HG02943 (cell line): Measurements from ENCODE around the gene SNAP29.

ENCODE experiments used
- ATAC-seq: cut with Tn5 transposase; IDR thresholded peaks from one replicate; pipeline ENCODE4 v1.9.1; 2021; ENCODE audit warnings: mild to moderate bottlenecking, low read depth, moderate library complexity; ENCODE audit not compliant: unreplicated experiment

Gene SNAP29

GRCh38 chr22:20865331-20865730 is 6.5 kb downstream of the SNAP29 start:
- ATAC-seq = no peak

GRCh38 chr22:20865875-20866445 is 7.2 kb downstream of the SNAP29 start:
- ATAC-seq = no peak

DNA sequence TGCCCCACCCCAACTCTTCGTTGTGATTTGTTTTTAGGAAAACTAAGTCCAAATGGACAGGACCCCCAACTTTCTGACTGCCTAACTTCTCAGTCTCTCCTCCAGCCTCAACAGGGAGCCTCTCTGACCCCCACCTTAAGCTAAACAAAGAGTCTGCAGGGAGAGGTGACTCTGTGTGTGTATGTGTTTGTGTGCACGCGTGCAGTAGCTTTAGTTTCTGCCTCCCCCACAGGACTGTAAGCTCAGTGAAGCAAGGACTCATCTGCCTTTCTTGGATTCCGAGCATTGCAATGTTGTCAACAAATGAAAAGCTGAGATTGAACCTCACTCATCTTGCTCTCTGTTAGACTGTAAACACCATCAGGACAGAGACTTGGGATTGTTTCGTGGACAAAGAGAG is 7.9 kb downstream of the SNAP29 start:
- no peak for ATAC-seq

DNA sequence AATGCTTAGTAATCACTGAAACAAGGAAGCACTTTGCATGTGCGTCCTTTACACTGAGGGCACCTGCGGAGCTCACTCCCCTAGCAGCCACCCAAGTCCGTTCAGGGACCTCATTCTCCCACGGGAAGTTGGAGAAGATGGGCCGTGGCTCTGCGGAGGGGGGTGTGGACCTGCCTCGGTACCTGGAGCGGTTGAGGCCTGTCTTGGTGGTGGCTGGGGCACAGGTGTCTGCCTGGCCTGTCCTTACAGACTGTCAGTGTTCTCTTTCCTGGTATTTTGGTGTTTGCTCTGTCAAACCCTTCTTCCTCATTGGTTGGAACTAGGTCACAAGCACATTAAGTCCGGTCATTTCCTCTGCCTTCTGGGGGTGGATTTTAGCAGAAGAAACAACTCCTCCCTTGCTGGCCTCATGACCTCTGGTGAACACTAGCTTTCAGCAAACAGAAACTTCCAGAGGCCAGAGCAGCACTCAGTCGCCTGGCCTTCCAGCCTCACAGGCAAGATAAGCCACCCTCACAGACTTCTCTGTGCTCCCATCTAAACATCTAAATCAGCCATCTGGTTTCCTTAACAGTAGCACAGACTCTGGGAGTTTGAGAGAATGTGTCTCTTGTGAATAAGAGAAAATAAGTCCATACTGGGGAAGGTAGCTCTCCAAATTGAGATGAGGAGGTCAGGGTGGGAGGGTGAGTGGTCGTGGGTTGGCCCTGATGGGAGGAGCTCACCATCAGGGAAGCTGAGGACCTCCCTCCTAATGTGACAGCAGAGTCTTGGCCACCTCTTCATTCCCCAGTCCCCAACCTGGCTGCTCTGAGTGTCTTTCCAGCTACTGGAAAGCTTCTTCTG is 8.6 kb downstream of the SNAP29 start:
- ATAC-seq = no peak

- no peak for ATAC-seq
Observed at GRCh38 chr22:20868025-20868962, 9.5 kb downstream of the SNAP29 start.

DNA sequence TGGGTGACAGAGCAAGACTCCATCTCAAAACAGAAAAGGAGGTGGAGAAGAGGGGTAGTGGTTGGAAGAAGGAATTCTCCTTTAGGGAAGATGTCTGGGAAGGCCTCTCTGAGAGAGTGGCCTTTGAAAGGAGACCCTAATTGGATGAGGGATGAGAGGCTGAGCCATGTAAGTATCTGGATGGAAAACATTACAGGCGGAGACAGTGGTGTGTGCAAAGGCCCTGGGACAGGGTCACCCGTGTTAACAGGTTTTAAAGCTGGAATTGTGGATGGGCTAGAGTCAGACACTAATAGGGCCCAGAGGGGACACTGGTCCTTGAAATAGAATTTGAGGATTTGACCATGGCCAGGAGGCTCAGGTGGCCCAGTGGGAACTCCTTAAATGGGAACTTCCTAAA is 10.4 kb downstream of the SNAP29 start:
- ATAC-seq = no peak

DNA sequence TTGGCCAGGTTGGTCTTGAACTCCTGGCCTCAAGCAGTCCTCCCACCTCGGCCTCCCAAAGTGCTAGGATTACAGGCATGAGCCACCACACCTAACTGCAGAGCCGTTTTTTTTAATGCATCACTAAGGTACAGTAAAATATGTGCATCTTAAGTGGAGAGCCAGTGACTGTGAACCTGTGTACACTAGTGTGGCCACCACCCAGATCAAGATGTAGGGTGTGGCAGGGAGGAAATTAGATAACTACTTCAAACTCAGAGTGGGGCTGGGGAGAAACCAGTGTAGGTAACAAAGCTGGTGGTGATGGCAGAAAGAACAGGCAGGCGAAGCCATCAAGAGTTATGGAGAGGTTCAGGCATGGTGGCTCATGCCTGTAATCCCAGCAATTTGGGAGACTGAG is 14.4 kb downstream of the SNAP29 start:
- no peak for ATAC-seq

- no peak for ATAC-seq
Observed at GRCh38 chr22:20875296-20875695, 16.5 kb downstream of the SNAP29 start.

DNA sequence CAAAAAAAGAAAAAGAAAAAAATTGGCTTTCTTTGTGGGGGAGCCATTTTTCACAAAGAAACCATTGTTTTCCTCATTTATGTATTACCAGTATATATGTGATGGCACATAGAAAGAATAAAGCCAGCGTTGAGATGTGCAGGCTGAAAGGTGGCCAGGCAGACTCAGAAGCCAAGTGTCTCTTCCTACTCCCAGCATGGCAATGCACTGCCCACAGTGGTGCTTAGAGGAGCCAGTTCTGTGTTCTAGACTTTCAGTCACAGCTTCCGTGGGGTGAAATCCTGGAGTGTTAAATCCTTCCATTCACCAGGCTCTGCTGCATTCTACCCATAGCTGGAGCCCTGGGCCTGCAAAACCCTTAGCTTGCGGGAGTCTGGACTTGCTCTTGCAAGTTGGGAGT is 18.9 kb downstream of the SNAP29 start:
- ATAC-seq = no peak

DNA sequence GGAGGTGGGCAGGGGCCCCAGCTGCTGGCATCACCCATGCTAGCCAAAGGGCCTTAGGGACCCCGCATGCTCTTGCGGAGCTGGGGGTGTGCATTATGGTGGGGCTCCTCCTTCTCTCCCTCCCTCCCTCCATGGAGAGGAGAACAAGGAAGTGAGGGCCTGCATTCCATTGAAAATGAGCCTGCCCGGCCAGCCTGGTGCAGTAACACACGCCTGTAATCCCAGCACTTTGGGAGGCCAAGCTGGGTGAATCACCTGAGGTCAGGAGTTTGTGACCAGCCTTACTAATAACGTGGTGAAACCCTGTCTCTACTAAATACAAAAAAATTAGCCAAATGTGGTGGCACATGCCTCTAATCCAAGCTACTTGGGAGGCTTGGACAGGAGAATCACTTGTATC is 22.4 kb downstream of the SNAP29 start:
- no peak for ATAC-seq

DNA sequence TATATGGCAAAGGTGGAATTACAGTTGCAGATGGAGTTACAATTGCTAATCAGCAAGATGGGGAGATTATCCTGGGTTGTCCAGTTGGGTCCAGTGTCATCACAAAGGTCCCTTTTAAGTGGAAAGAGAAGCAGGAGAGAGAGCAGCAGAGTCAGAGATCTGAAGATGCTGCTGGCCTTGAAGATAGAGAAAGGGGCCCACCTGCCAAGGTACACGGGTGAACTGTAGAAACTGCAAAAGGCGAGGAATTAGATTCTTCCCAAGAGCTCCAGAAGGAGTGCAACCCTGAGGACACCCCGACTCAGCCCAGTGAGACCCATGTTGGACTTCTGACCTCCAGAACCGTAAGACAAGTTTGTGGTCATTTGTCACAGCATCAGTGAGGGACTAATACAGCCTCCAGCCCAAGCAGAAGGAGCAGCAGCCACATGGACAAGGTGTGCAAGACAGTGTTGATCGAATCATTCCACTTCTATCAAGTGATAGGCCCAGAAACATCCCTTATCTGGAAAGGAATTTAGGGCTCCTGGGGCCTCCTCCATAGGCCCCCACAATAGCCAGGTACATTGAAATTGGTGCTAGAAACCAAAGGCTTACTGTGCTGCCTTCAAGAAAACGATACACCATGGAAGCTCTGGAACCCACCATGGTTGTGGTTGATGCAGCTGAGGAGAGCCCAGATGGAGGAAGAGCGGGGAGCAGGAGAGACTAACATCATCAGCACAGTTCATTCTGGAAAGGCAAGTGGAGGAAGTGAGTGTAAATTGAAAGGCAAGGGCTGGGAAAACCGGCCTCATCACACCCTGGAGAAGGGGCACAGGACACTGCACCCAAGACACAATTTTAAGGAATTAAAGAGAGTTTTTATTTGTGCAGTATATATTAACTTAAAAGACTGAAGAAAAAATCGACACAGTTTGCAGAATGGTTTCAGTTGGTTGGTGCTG is 23.3 kb downstream of the SNAP29 start:
- no peak for ATAC-seq

DNA sequence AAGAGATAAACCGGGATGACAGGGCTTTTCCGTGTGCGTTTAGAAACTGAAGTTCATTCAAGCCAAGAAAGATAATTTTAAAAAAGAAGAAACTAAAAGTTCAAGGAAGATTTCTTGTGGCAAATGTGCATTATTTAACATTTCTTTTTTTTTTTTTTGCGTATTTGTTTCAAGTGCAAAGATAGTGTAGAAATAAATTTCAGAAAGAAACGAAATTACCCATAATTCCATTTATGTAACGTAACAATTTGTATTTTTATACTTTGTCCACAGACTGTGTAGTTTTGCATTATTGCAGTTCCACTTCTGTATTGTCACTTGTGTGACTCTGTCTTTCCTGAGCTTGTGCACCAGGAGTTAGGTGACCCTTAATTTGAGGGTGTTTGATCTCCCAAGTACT is 24.0 kb downstream of the SNAP29 start:
- no peak for ATAC-seq

DNA sequence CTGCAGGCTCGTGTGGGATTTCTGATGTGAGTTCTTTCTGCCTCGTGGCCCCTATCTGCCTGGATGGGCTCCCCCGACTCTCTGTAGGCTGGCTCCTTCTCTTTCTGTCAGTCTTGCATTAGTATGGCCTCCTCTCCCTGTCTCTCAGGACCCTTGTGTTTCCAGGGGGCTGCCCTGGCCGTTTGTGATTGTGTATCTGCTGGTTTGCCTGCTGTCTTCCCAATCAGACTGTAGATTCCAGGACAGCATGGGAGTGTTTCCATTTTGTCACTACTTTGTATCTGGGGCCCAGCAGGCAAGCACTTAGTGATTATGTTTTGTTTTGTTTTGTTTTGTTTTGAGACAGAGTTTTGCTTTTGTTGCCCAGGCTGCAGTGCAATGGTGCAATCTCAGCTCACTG is 25.6 kb downstream of the SNAP29 start:
- ATAC-seq = no peak

- ATAC-seq = no peak
Observed at GRCh38 chr22:20885017-20885556, 26.3 kb downstream of the SNAP29 start.

- ATAC-seq = no peak
Observed at GRCh38 chr22:20885557-20886323, 26.9 kb downstream of the SNAP29 start.

- no peak for ATAC-seq
Observed at GRCh38 chr22:20887375-20887774, 28.6 kb downstream of the SNAP29 start.

- ATAC-seq = no peak
Observed at GRCh38 chr22:20889025-20889704, 30.4 kb downstream of the SNAP29 start.

DNA sequence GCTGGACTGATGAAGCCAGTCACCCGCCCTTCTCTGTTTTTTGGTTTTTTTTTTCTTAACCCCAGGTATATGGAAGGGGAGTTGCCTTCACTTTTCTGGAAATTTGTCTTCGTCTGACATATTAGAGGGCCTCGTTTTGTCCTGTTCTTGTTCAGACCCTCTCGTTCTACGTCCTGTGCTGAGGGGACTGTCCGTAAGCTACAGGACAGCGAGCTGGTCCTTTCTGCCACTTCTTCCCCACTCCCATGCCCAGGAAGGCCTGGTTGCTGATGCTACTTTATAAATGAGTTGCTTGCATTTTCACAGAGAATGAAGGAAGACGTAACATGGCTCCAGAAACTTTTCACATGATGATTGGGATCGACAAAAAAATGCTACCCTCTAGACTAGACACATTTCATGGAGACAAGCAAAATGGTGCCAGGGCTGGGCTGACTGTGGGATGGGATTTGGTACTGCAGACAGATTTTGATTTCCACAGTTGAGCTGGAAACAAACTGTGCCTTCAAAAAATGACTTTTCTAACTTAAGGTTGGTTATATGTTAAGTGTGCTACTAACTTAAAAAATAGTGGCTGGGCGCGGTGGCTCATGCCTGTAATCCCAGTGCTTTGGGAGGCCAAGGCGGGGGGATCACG is 31.2 kb downstream of the SNAP29 start:
- ATAC-seq = no peak
